Measurements from ENCODE around the gene DAZAP2.

DAZAP2 gene

GRCh38 chr12:51209259-51209658 is 29.4 kb upstream of the DAZAP2 start:
- no peak for TF ChIP-seq EZH2phosphoT487 (IDR thresholded peaks at IDR 0.05; ENCODE audit: low read depth)
- TF ChIP-seq CTCF (IDR thresholded peaks at IDR 0.05; ENCODE audit: low read depth, low read length): no peak
- Histone ChIP-seq H3K36me3 (replicated peaks; ENCODE audit: low read depth, low read length) (no peaks in the 10 kb centered on the region), H3K27me3 (ENCODE audit: low read depth, low read length) (no peaks in the 10 kb centered on the region), H3K9ac (ENCODE audit: low read length) (no peak overlapping the region), H3K79me2 (ENCODE audit: low read length) (no peaks in the 10 kb centered on the region), H3K4me1 (ENCODE audit: low read length) (no peaks in the 10 kb centered on the region), H3K9me3 (ENCODE audit: insufficient read depth, low read length) (no peaks in the 10 kb centered on the region), H2AFZ (ENCODE audit: low read depth, low read length) (no peak overlapping the region), H3K4me3 (ENCODE audit: low read length) (no peak overlapping the region), H3K4me2 (ENCODE audit: low read length) (no peak overlapping the region), H4K20me1 (ENCODE audit: insufficient read depth, low read length) (no peaks in the 10 kb centered on the region), H3K27ac (ENCODE audit: low read length) (no peak overlapping the region)

GRCh38 chr12:51210690-51211395 is 27.8 kb upstream of the DAZAP2 start:
- H3K9me3 ChIP-seq (ENCODE audit: insufficient read depth, low read length): no peaks in the 10 kb centered on the region
- H2AFZ ChIP-seq (ENCODE audit: low read depth, low read length): no peak overlapping the region
- H4K20me1 ChIP-seq (ENCODE audit: insufficient read depth, low read length): no peaks in the 10 kb centered on the region
- no peak overlapping the region for H3K4me2 ChIP-seq (ENCODE audit: low read length)
- H3K4me3 ChIP-seq (ENCODE audit: low read length): no peak overlapping the region
- H3K4me1 ChIP-seq (ENCODE audit: low read length): no peaks in the 10 kb centered on the region
- H3K79me2 ChIP-seq (ENCODE audit: low read length): no peaks in the 10 kb centered on the region
- no peak overlapping the region for H3K9ac ChIP-seq (ENCODE audit: low read length)
- no peak overlapping the region for H3K27ac ChIP-seq (ENCODE audit: low read length)
- H3K36me3 ChIP-seq (replicated peaks; ENCODE audit: low read depth, low read length): no peaks in the 10 kb centered on the region
- TF ChIP-seq CTCF (IDR thresholded peaks at IDR 0.05; ENCODE audit: low read depth, low read length) (no peak), EZH2phosphoT487 (IDR thresholded peaks at IDR 0.05; ENCODE audit: low read depth) (no peak)
- H3K27me3 ChIP-seq (ENCODE audit: low read depth, low read length): no peaks in the 10 kb centered on the region

GRCh38 chr12:51214895-51215294 is 23.7 kb upstream of the DAZAP2 start:
- Histone ChIP-seq H3K4me1 (ENCODE audit: low read length) (peaks cover 13% of the 10 kb centered on the region), H3K4me2 (ENCODE audit: low read length) (no peak overlapping the region), H3K27me3 (ENCODE audit: low read depth, low read length) (no peaks in the 10 kb centered on the region), H3K79me2 (ENCODE audit: low read length) (no peaks in the 10 kb centered on the region), H3K9ac (ENCODE audit: low read length) (no peak overlapping the region), H3K36me3 (replicated peaks; ENCODE audit: low read depth, low read length) (no peaks in the 10 kb centered on the region), H3K9me3 (ENCODE audit: insufficient read depth, low read length) (no peaks in the 10 kb centered on the region), H3K27ac (ENCODE audit: low read length) (no peak overlapping the region), H2AFZ (ENCODE audit: low read depth, low read length) (no peak overlapping the region), H4K20me1 (ENCODE audit: insufficient read depth, low read length) (no peaks in the 10 kb centered on the region), H3K4me3 (ENCODE audit: low read length) (no peak overlapping the region)
- TF ChIP-seq CTCF (IDR thresholded peaks at IDR 0.05; ENCODE audit: low read depth, low read length) (no peak), EZH2phosphoT487 (IDR thresholded peaks at IDR 0.05; ENCODE audit: low read depth) (no peak)

- H3K27ac ChIP-seq (ENCODE audit: low read length): no peak overlapping the region
- TF ChIP-seq EZH2phosphoT487 (IDR thresholded peaks at IDR 0.05; ENCODE audit: low read depth) (no peak), CTCF (IDR thresholded peaks at IDR 0.05; ENCODE audit: low read depth, low read length) (no peak)
These were observed 22.0 kb upstream of the DAZAP2 start for GRCh38 chr12:51216642-51217041.

More at GRCh38 chr12:51216642-51217041, 22.0 kb upstream of the DAZAP2 start:
- Histone ChIP-seq H3K79me2 (ENCODE audit: low read length) (no peaks in the 10 kb centered on the region), H3K4me3 (ENCODE audit: low read length) (peak overlapping the region; percentile 81), H3K4me1 (ENCODE audit: low read length) (peaks cover 13% of the 10 kb centered on the region), H3K9ac (ENCODE audit: low read length) (no peak overlapping the region), H3K27me3 (ENCODE audit: low read depth, low read length) (no peaks in the 10 kb centered on the region), H3K4me2 (ENCODE audit: low read length) (peak overlapping the region; percentile 97; the same call in 1 of the 2 replicates), H4K20me1 (ENCODE audit: insufficient read depth, low read length) (no peaks in the 10 kb centered on the region), H2AFZ (ENCODE audit: low read depth, low read length) (no peak overlapping the region), H3K36me3 (replicated peaks; ENCODE audit: low read depth, low read length) (no peaks in the 10 kb centered on the region), H3K9me3 (ENCODE audit: insufficient read depth, low read length) (no peaks in the 10 kb centered on the region)

Data from OCI-LY3 (cell line).